ENCODE measurements around the gene JAKMIP1.

JAKMIP1 gene

GRCh38 chr4:6137027-6137746, 63.2 kb downstream of the JAKMIP1 start:
- Histone ChIP-seq H3K27ac (ENCODE audit: low read depth, low read length) (no peak overlapping the region), H3K36me3 (ENCODE audit: control insufficient read depth in 1 of 2, insufficient read depth in 2 of 2, low read length in 2 of 2) (no peaks in the 10 kb centered on the region), H3K4me1 (ENCODE audit: control insufficient read depth in 1 of 2, insufficient read depth in 2 of 2, low read length in 2 of 2) (no peaks in the 10 kb centered on the region), H3K9ac (ENCODE audit: low read depth in 1 of 2, low read length in 2 of 2) (no peak overlapping the region), H3K27me3 (ENCODE audit: control insufficient read depth in 1 of 2, insufficient read depth in 2 of 2, low read length in 2 of 2) (no peaks in the 10 kb centered on the region), H3K9me3 (ENCODE audit: control insufficient read depth in 1 of 2, low read length in 2 of 2) (no peaks in the 10 kb centered on the region), H3K4me3 (ENCODE audit: low read depth in 1 of 2, low read length in 2 of 2) (no peak overlapping the region)

GRCh38 chr4:6134612-6135220, 65.6 kb downstream of the JAKMIP1 start:
- Histone ChIP-seq H3K4me3 (ENCODE audit: low read depth in 1 of 2, low read length in 2 of 2) (no peak overlapping the region), H3K27ac (ENCODE audit: low read depth, low read length) (no peak overlapping the region), H3K9ac (ENCODE audit: low read depth in 1 of 2, low read length in 2 of 2) (no peak overlapping the region), H3K9me3 (ENCODE audit: control insufficient read depth in 1 of 2, low read length in 2 of 2) (no peaks in the 10 kb centered on the region), H3K4me1 (ENCODE audit: control insufficient read depth in 1 of 2, insufficient read depth in 2 of 2, low read length in 2 of 2) (no peaks in the 10 kb centered on the region), H3K27me3 (ENCODE audit: control insufficient read depth in 1 of 2, insufficient read depth in 2 of 2, low read length in 2 of 2) (no peaks in the 10 kb centered on the region), H3K36me3 (ENCODE audit: control insufficient read depth in 1 of 2, insufficient read depth in 2 of 2, low read length in 2 of 2) (no peaks in the 10 kb centered on the region)

GRCh38 chr4:6132716-6133115, 67.6 kb downstream of the JAKMIP1 start:
- Histone ChIP-seq H3K4me1 (ENCODE audit: control insufficient read depth in 1 of 2, insufficient read depth in 2 of 2, low read length in 2 of 2) (no peaks in the 10 kb centered on the region), H3K27me3 (ENCODE audit: control insufficient read depth in 1 of 2, insufficient read depth in 2 of 2, low read length in 2 of 2) (no peaks in the 10 kb centered on the region), H3K9ac (ENCODE audit: low read depth in 1 of 2, low read length in 2 of 2) (no peak overlapping the region), H3K27ac (ENCODE audit: low read depth, low read length) (no peak overlapping the region), H3K36me3 (ENCODE audit: control insufficient read depth in 1 of 2, insufficient read depth in 2 of 2, low read length in 2 of 2) (no peaks in the 10 kb centered on the region), H3K9me3 (ENCODE audit: control insufficient read depth in 1 of 2, low read length in 2 of 2) (no peaks in the 10 kb centered on the region), H3K4me3 (ENCODE audit: low read depth in 1 of 2, low read length in 2 of 2) (no peak overlapping the region)

GRCh38 chr4:6128221-6128850, 72.0 kb downstream of the JAKMIP1 start:
- Histone ChIP-seq H3K4me3 (ENCODE audit: low read depth in 1 of 2, low read length in 2 of 2) (no peak overlapping the region), H3K4me1 (ENCODE audit: control insufficient read depth in 1 of 2, insufficient read depth in 2 of 2, low read length in 2 of 2) (no peaks in the 10 kb centered on the region), H3K27me3 (ENCODE audit: control insufficient read depth in 1 of 2, insufficient read depth in 2 of 2, low read length in 2 of 2) (no peaks in the 10 kb centered on the region), H3K9ac (ENCODE audit: low read depth in 1 of 2, low read length in 2 of 2) (no peak overlapping the region), H3K36me3 (ENCODE audit: control insufficient read depth in 1 of 2, insufficient read depth in 2 of 2, low read length in 2 of 2) (no peaks in the 10 kb centered on the region), H3K27ac (ENCODE audit: low read depth, low read length) (no peak overlapping the region), H3K9me3 (ENCODE audit: control insufficient read depth in 1 of 2, low read length in 2 of 2) (no peaks in the 10 kb centered on the region)

GRCh38 chr4:6126971-6127745, 73.2 kb downstream of the JAKMIP1 start:
- no peak overlapping the region for H3K9ac ChIP-seq (ENCODE audit: low read depth in 1 of 2, low read length in 2 of 2)
- H3K4me3 ChIP-seq (ENCODE audit: low read depth in 1 of 2, low read length in 2 of 2) = no peak overlapping the region
- H3K4me1 ChIP-seq (ENCODE audit: control insufficient read depth in 1 of 2, insufficient read depth in 2 of 2, low read length in 2 of 2) = no peaks in the 10 kb centered on the region
- no peaks in the 10 kb centered on the region for H3K36me3 ChIP-seq (ENCODE audit: control insufficient read depth in 1 of 2, insufficient read depth in 2 of 2, low read length in 2 of 2)
- no peak overlapping the region for H3K27ac ChIP-seq (ENCODE audit: low read depth, low read length)
- H3K27me3 ChIP-seq (ENCODE audit: control insufficient read depth in 1 of 2, insufficient read depth in 2 of 2, low read length in 2 of 2) = no peaks in the 10 kb centered on the region
- no peaks in the 10 kb centered on the region for H3K9me3 ChIP-seq (ENCODE audit: control insufficient read depth in 1 of 2, low read length in 2 of 2)

DNA sequence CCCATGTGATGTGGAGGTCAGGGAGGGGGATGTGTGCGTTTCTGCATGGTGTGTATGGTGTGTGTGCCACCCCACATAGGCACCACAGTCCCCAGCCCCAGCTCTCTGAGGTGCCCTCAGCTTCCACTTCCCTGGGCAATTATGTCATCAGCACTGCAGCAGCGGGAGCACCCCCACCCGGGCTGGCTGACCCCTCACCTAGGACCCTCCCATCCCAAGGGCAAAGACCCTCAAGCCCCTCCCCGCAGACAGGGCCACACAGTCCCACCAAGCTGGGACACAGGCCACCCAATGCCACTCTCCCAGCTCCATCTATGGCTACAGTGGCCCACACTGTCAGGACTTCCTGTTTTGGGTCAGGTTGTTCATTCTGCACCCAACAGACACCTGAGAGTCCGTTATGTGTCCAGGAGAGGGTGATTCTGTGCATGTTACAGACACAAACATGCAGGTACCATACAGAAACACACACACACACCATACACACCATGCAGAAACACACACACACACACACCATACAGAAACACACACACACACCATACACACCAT, 75.2 kb downstream of the JAKMIP1 start:
- H3K36me3 ChIP-seq (ENCODE audit: control insufficient read depth in 1 of 2, insufficient read depth in 2 of 2, low read length in 2 of 2) = no peaks in the 10 kb centered on the region
- no peak overlapping the region for H3K27ac ChIP-seq (ENCODE audit: low read depth, low read length)
- no peaks in the 10 kb centered on the region for H3K9me3 ChIP-seq (ENCODE audit: control insufficient read depth in 1 of 2, low read length in 2 of 2)

DNA sequence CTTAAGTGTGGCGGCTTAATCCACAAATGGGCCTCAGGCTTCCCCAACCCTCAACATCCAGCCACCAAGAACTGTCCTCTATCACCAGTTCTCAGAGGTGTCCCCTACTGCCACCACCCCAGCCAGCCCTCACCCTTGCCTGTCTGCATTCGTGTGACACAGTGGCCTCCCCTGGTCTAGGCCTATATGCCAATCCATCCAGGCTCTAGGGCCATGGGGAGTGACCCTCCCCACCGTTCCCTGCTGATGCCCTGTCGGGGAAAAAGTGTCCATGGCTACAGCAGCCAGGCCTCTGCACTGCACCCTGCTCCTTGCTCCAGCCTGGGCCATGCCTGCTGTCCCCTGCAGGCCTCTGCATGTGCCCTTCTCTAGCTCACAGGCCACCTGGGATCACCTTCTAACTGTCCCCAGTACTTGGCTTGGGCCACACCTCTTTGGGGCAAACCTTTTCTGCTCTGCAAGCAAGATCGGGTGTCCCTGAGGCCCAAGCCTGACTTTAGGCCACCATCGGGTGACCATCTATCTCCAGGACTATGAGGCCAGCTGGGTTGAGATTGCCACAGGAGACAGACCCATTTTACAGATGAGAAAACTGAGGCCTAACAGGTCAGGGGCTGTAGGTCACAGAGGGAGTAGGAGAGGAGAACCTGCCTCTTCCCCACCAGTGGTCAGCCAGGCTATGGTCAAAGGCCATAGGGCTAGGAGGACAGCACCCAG, 75.8 kb downstream of the JAKMIP1 start:
- no peaks in the 10 kb centered on the region for H3K9me3 ChIP-seq (ENCODE audit: control insufficient read depth in 1 of 2, low read length in 2 of 2)
- H3K27ac ChIP-seq (ENCODE audit: low read depth, low read length) = no peak overlapping the region
- H3K36me3 ChIP-seq (ENCODE audit: control insufficient read depth in 1 of 2, insufficient read depth in 2 of 2, low read length in 2 of 2) = no peaks in the 10 kb centered on the region
- no peaks in the 10 kb centered on the region for H3K4me1 ChIP-seq (ENCODE audit: control insufficient read depth in 1 of 2, insufficient read depth in 2 of 2, low read length in 2 of 2)
- H3K4me3 ChIP-seq (ENCODE audit: low read depth in 1 of 2, low read length in 2 of 2) = no peak overlapping the region
- H3K9ac ChIP-seq (ENCODE audit: low read depth in 1 of 2, low read length in 2 of 2) = no peak overlapping the region
- H3K27me3 ChIP-seq (ENCODE audit: control insufficient read depth in 1 of 2, insufficient read depth in 2 of 2, low read length in 2 of 2) = no peaks in the 10 kb centered on the region

More for the DNA sequence above, 75.2 kb downstream of the JAKMIP1 start:
- Histone ChIP-seq H3K4me3 (ENCODE audit: low read depth in 1 of 2, low read length in 2 of 2) (no peak overlapping the region), H3K4me1 (ENCODE audit: control insufficient read depth in 1 of 2, insufficient read depth in 2 of 2, low read length in 2 of 2) (no peaks in the 10 kb centered on the region), H3K27me3 (ENCODE audit: control insufficient read depth in 1 of 2, insufficient read depth in 2 of 2, low read length in 2 of 2) (no peaks in the 10 kb centered on the region), H3K9ac (ENCODE audit: low read depth in 1 of 2, low read length in 2 of 2) (no peak overlapping the region)

GRCh38 chr4:6123976-6124375, 76.4 kb downstream of the JAKMIP1 start:
- Histone ChIP-seq H3K9me3 (ENCODE audit: control insufficient read depth in 1 of 2, low read length in 2 of 2) (no peaks in the 10 kb centered on the region), H3K9ac (ENCODE audit: low read depth in 1 of 2, low read length in 2 of 2) (no peak overlapping the region), H3K27me3 (ENCODE audit: control insufficient read depth in 1 of 2, insufficient read depth in 2 of 2, low read length in 2 of 2) (no peaks in the 10 kb centered on the region), H3K27ac (ENCODE audit: low read depth, low read length) (no peak overlapping the region), H3K4me1 (ENCODE audit: control insufficient read depth in 1 of 2, insufficient read depth in 2 of 2, low read length in 2 of 2) (no peaks in the 10 kb centered on the region), H3K36me3 (ENCODE audit: control insufficient read depth in 1 of 2, insufficient read depth in 2 of 2, low read length in 2 of 2) (no peaks in the 10 kb centered on the region), H3K4me3 (ENCODE audit: low read depth in 1 of 2, low read length in 2 of 2) (no peak overlapping the region)

DNA sequence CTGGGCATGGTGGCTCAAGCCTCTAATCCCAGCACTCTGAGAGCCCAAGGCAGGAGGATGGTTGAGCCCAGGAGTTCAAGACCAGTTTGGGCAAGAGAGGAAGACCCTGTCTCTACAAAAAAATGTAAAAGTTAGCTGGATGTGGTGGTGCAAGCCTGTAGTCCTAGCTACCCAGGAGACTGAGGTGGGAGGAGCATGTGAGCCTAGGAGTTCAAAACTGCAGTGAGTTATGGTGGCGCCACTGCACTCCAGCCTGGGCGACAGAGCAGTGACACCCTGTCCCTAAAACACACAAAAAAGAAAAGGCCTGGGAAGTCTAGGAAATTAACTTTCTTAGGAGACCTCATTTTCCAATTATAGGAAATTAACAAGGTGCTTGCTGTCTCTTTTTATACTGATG, 76.8 kb downstream of the JAKMIP1 start:
- no peaks in the 10 kb centered on the region for H3K27me3 ChIP-seq (ENCODE audit: control insufficient read depth in 1 of 2, insufficient read depth in 2 of 2, low read length in 2 of 2)
- H3K4me3 ChIP-seq (ENCODE audit: low read depth in 1 of 2, low read length in 2 of 2) = no peak overlapping the region
- H3K9ac ChIP-seq (ENCODE audit: low read depth in 1 of 2, low read length in 2 of 2) = no peak overlapping the region
- H3K4me1 ChIP-seq (ENCODE audit: control insufficient read depth in 1 of 2, insufficient read depth in 2 of 2, low read length in 2 of 2) = no peaks in the 10 kb centered on the region
- no peaks in the 10 kb centered on the region for H3K36me3 ChIP-seq (ENCODE audit: control insufficient read depth in 1 of 2, insufficient read depth in 2 of 2, low read length in 2 of 2)
- H3K9me3 ChIP-seq (ENCODE audit: control insufficient read depth in 1 of 2, low read length in 2 of 2) = no peaks in the 10 kb centered on the region
- no peak overlapping the region for H3K27ac ChIP-seq (ENCODE audit: low read depth, low read length)
